GM13977 (cell line): ENCODE measurements around the gene TTC14.
"Not testable (repeated sequence)": the region's sequence is repeated elsewhere in the genome, so short reads cannot be mapped to it uniquely, and the experiment has no call there.

Source experiments
- DNase-seq: peaks from one replicate; pipeline ENCODE4 v3.0.0; 2012; ENCODE audit warnings: low spot score
- CTCF ChIP-seq: IDR thresholded peaks from 2 replicates; pipeline ENCODE4 v1.5.1; 2012; ENCODE audit warnings: mild to moderate bottlenecking, control low read depth; ENCODE audit not compliant: insufficient read depth; ENCODE audit errors: extremely low read depth, missing control alignments
- in situ Hi-C: fragments of 300-500 bp; cut with MboI; formaldehyde crosslinking; loops from one replicate; pipeline ENCODE4 v1.12.0; 2022; ENCODE audit warnings: low sequenced_read_pairs, low pct_unique_long_range_greater_than_20kb, mixed read lengths, inconsistent platforms; ENCODE audit not compliant: unreplicated experiment

Gene TTC14

DNA sequence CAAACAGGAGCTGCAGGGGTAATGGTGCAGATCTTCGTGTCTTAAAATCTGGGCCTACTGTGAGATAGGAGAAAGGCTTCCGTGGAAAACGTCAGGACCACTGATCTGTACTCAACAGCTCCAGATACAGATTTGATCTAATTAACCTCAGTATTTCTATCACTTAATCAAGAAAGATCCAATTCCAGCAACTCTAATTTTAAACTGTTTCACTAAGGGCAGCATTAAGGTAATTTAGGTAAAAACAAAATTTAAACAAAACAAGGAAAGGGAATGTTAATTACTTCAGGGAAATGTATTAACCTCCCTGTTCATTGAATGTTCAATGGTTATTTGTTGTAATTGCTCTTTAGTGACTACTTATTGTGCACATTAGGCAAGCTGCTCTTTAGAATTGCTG is 26.4 kb upstream of the TTC14 start:
- no peak for DNase-seq
- TF ChIP-seq CTCF: no peak
- in situ Hi-C loops: no loop called here

DNA sequence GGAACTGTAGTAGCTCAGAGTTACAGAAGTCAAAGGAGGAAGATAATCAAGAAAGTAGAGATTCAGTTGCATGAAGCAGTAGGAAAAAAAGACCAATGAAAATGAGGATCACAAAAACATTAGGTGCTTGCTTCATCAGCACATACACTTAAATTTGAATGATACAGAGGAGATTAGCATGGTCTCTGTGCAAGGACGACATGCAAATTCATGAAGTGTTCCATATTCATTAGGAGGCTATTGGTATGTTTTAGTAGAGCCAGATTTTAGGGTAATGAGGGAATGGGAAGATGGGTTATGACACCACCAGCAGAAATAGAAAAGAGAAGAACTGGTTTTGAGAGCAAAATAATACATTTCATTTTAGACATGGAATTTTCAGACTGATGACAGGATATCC is 21.0 kb upstream of the TTC14 start:
- TF ChIP-seq CTCF: no peak
- in situ Hi-C loops: no loop called here

GRCh38 chr3:180590396-180590795 is 11.6 kb upstream of the TTC14 start:
- TF ChIP-seq CTCF: no peak
- in situ Hi-C loops: no loop called here
- DNase-seq: no peak

More for the DNA sequence above, 21.0 kb upstream of the TTC14 start:
- no peak for DNase-seq

DNA sequence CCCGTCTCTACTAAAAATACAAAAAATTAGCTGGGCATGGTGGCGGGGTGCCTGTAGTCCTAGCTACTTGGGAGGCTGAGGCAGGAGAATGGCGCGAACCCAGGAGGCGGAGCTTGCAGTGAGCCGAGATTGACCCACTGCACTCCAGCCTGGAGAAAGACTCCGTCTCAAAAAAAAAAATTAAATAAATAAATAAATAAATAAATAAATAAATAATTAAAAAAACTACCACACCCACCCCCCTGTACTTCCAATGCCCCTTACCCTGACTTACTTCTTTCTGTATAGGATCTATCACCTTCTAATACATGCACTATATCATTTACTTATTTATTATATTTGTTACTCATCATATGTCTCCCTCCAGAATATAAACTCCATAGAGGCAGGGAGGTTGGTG is 8.3 kb upstream of the TTC14 start:
- DNase-seq, in situ Hi-C loops: not testable (repeated sequence)

- in situ Hi-C loops: no loop called here
- TF ChIP-seq CTCF: peak; percentile 55
- DNase-seq: no peak
These were observed 7.1 kb upstream of the TTC14 start for GRCh38 chr3:180594631-180595558.

GRCh38 chr3:180595559-180595935 is 6.4 kb upstream of the TTC14 start:
- no peak for DNase-seq
- in situ Hi-C loops: no loop called here
- TF ChIP-seq CTCF: no peak

DNA sequence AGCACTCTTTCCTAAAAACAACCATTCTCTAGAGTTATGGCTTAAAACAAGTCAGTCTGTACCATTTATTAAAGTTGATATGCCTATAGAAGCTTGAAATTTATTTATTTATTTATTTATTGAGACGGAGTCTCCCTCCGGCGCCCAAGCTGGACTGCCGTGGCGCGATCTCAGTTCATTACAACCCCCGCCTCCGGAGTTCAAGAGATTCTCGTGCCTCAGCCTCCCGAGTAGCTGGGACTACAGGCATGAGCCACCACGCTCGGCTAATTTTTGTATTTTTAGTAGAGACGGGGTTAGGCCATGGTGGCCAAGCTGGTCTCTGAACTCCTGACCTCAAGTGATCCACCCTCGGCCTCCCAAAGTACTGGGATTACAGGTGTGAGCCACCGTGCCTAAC is 1.5 kb upstream of the TTC14 start:
- no peak for DNase-seq
- in situ Hi-C loops: loop anchor here (25.0 kb wide), 1 partner anchor 663 kb away; no protein-coding TSS in a partner anchor
- no peak for TF ChIP-seq CTCF
